GM18867 (cell line): ENCODE measurements around the gene ARHGDIG.

ENCODE experiments used
- ATAC-seq: cut with Tn5 transposase; IDR thresholded peaks from one replicate; pipeline ENCODE4 v1.9.1; 2021; ENCODE audit warnings: mild to moderate bottlenecking, moderate library complexity; ENCODE audit not compliant: unreplicated experiment

ARHGDIG gene

DNA sequence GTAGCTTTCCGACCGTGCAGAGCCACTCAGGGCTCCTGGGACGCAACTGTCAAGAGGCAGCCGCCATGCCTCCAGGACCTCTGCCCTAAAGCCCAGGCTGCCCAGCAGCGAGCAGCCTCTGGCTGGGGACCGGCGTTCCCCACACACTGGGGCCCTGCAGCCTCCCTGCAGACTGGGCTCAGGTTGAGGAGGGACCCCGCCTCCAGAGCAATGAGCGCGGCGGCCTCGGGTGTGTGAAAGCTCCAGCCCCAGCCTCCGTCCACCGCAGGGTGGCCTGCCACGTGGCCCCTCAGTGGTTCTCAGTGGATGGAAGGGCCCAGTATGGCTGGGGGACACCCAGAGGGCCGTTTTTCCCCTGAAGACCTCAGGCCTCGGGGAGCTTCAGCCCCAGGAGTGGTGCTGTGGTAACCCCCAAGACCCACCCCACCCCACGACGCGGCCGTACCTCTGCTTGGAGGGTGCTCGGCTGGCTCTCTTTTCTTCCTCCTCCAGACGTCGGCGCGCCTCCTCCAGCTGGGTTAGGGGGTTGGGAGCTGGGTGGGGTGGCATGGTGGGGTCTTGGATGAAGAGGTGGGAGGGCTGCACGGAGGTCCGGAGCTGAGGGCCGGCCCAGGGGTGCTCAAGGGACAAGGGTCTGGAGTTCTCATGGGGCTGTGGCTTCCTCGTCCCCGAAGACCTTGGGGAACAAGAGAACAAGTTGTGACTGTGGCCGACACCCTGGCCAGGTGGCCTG, 12.8 kb downstream of the ARHGDIG start:
- no peak for ATAC-seq

DNA sequence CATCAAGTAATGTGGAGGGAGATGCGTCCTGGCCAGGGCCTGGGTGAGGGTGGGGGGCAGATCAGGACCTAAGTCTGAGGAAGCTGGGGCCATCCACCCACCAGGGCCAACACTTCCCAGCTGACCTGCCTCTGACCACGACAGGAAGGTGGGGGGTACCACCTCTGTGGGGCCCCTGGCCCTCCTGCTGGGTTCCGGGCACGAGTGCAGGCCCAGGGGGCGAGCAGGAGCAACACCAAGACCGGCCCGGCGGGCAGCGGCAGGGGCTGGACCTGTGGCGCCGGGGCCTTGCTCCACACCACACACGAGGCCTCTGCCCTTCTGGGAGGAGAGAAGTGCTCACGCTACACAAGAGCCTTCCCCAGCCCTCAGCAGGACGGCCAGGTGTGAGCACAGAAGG, 15.9 kb downstream of the ARHGDIG start:
- ATAC-seq, result no peak

DNA sequence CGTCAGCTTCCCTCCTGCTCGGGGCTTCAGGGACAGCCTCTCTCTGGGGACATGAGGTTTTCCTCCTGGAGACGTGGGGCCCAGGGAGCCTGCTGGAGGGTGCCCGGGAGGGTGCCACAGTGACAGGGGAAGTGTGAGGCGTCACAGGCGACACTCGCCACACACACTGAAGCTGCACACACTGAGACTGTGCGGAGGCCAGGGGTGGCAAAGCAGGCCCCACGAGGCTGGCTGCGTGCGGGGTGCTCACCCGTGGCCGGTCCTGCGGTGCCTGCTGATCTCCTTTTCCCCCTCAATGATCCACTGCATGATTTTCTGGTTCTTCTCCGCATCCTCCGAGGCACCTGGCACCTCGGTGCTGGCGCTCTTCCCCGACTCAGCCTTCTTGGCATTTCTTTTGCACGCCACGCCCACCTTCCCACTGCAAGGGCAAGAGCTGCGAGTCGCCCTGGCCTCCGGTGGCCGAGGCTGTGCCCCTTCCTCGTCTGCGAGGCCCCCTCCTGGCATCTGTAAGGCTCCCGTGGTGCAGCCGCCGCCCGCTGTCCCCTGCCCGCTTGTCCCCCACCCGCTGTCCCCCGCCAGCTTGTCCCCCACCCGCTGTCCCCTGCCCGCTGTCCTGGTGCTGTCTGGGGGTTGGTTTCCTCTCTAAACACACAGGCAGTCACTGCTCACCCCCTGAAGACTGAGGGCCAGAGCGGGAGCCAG, 16.6 kb downstream of the ARHGDIG start:
- ATAC-seq, result no peak

DNA sequence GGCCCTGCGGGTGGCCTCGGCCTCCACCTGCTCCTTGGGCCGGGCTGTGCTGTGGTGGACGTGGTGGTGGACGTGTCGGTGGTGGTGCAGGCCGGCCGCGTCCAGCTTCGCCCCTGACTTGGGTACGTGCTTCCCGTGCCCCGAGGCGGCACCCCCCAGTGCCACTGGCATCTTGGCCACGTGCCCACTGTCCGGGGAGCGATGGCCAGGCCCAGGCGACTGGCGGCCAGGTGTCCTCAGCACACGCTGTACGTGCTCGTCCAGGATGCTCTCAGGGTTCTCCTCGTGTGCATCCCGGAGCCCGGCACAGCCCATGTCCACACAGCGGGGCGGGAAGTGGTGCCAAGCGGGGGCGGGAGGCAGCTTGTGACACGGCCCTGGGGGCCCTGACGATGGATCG, 17.4 kb downstream of the ARHGDIG start:
- no peak for ATAC-seq

DNA sequence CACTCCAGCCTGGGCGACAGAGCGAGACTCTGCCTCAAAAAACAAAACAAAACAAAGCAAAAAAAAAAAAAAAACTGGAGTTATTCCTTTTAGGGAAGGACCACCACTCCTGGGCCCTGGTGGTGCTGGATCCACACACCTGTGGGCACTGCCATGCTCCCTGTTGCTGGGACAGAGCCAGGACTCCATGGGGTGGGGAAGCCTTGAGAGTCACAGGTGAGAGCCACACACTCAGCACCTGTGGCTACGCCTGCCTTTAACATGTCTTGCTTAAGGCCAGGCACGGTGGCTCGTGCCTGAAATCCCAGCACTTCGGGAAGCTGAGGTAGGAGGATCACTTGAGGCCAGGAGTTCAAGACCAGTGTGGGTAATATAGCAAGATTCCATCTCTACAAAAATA, 20.8 kb downstream of the ARHGDIG start:
- no peak for ATAC-seq

DNA sequence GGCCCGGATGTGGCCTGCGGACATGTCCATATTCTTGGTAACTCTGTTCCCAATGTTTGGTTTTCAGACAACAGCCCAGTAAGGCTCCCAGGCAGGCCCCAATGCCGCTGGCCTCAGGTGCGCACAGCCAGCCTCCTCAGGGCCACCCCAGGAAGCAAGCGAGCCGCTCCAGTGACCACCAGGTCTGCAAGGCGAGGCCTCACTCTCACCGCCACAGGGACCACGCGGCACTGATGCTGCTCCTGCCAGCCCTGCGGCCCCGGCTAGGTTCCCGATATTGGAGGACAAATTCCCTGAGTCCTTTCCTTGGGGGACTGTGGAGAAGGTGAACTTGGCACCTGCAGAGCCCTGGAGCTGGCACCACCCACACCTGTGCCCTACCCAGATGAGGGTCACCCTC, 21.6 kb downstream of the ARHGDIG start:
- no peak for ATAC-seq

DNA sequence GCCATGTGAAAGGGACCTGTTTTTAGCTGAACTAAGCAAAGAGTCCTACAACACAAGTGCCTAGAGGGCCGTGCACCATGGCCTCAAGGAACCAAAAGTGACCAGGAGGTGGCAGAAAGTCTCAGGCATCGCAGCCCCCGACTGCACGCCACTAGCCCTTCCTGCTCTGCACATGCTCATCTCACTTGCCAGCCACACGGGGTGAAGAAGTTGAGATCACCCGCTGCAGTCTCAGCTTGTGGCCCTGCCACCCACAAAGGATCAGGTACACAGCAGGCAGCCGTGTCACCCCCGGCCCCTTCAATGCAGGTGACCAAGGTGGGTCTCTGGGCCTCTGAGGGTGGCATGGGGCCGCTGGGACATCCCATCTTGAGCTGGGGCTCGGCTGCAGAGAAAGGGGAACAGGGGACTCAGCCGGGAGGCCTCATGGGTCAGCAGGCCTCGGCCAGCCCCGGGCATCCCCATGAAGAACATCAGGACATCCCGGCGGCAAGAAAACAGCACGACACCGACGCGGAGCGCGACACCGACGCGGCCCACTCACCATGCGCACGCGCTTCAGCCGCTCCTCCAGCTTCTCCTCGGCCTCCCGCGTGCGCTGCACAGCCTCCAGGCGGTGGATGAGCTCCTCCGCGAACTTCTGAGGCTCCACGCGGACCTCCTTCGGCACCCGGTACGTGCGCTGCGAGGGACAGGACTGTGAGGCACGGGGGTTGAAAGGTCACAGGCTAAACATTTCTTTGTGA, 23.5 kb downstream of the ARHGDIG start:
- ATAC-seq, result no peak

DNA sequence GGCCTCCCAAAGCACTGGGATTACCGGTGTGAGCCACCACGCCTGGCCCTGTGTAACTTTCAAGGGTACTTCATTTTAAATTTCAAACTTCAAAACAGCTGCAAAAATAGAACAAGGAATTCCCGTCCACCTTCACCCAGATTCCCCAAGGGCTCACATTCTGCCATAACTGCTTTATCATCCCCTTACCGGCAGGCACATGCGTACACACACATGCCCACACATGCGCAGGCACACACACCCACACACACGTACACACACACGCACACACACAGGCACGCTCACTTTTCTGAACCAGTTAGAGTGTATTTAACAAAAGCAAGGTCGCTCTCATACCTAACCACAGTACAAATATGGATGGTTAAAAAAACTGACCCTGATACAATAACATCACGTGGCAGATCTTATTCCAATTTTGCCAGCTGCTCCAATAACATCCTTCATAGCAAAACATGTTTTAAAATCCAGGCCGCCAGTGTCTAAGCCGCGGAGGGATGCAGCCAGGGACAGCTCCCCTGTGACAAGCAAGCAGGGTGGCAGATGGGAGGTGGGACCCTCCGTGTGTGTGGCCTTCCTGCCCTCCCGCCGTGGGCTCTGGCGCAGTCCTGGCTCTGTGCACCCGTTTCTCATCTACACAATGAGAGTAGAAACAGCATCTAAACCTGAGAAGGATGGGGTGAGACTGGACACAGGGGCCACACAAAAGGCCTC, 25.7 kb downstream of the ARHGDIG start:
- no peak for ATAC-seq

DNA sequence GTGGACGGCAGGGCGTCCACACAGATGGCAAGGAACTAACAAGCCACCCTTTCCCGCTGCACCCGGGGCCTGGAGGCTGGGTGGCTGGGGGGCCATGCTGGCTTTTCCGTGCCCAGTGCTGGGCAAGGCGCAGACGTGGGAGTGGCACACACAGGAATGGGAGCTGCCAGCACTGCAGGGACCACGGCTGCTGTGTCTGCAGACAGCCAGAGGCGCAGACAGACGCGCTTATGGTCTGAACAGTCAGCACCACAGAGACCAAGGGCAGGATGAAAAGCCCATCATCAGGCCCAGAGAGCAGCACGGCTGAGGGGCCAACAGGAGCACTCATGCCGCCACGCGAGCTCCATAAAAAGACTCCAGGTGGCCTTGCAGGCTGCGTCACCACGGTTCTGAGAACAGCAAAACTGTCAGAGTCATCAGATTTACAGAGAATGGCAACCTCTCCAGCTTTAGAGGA, 26.6 kb downstream of the ARHGDIG start:
- ATAC-seq, result no peak

DNA sequence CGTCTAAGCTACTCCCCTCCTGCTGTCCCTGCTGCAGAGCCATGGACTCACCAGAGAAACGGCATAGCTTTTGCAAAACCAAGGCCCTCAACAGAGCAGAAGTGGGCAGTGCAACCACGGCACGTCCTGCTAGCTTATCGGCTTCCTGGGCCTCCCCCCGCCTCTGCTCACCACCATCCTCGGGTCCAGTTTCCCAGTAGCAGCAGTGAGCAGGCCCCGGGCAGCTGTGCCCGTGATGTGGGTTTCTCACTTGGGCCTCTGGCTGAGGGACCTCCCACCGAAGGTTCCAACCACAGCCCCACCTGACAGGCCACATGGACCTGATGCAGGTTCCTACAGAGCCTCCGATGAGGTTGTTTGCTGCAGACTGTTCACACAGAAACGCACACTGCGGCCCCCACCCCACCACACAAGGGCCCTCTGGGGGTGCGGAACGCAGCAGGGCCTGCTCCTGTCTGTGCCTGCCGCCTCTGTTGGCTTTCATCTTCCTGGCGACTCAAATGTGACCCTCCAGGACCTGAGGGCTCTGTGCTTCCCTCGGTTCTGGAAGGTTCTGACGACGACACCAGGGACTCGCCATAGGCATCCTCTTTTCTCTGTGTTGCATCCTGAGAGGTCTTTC, 27.4 kb downstream of the ARHGDIG start:
- no peak for ATAC-seq

DNA sequence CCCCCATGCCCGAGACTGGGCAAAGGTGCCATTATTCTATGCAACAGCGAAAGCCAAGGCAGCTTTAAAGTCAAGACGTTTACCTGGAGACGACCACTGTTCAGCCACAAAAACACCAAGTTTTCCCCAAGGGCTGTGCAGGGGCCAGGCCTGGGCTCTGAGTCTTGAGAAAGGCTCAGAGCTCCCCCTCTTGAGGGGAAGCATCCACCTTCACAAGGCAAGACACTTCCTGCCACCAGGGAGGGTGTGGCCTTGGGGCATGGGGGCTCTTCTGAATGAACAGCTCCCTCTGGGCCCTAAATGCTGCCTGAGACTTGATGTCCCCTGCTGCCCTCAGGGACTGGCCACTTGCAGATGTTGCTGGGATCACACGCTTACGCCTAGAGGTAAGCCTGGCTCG, 29.1 kb downstream of the ARHGDIG start:
- ATAC-seq, result no peak

DNA sequence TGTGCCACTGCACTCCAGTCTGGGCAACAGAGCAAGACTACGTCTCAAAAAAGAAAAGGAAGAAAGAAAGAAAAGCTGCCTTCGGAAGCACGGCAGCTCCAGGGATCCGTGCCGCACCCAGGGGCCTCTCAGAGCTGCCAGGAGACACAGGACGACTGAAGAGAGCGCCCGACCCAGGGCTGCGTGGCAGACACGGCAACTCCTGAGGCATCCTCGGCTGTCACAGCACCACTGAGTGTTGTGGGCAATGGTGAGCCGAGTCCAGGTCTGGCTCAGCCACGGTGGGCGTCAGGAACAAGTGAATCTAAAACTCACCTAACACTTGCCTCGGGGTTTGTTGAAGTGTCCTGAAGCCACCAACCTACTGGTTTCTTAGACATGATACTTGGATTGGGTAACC, 31.3 kb downstream of the ARHGDIG start:
- ATAC-seq, result no peak

DNA sequence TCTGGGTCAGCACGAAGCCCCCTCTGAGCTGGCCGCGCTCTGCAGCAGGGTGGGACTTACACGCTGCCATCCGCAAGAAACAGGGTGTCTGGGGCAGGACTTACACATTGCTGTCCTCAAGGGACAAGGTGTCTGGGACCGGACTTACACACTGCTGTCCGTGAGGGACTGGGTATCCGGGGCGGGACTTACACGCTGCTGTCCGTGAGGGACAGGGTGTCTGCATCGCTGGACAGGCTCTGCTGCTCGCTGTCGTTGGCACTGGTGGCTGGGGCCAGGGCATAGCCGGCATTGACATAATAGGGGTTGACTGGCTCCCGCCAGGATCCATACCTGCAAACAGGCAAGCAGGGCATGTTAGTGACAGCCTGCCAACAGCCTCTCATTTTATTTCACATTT, 34.0 kb downstream of the ARHGDIG start:
- ATAC-seq, result no peak

DNA sequence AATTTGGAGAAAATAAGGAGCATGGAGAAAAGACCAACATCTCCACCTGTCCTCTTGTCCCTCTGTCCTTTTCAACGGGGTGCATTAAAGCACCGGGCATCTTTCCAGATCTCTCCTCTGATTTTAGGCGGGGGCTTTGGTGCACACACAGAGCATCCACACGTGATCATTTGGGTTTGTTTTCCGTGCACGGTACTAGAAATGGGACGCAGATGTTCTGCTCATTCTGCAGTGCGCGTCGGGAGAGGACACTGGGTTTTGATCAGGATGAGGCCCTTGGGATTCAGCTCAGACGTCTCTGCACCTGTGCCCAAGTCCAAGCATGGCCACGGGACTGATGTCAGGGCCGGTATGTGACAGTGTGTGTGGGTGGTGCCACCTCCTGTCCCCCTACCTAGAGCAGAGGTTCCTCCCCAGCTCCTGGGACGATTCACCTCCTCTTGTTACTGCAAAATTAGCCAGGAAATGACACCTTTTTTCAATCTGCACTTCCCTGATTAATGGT, 34.5 kb downstream of the ARHGDIG start:
- ATAC-seq, result no peak

DNA sequence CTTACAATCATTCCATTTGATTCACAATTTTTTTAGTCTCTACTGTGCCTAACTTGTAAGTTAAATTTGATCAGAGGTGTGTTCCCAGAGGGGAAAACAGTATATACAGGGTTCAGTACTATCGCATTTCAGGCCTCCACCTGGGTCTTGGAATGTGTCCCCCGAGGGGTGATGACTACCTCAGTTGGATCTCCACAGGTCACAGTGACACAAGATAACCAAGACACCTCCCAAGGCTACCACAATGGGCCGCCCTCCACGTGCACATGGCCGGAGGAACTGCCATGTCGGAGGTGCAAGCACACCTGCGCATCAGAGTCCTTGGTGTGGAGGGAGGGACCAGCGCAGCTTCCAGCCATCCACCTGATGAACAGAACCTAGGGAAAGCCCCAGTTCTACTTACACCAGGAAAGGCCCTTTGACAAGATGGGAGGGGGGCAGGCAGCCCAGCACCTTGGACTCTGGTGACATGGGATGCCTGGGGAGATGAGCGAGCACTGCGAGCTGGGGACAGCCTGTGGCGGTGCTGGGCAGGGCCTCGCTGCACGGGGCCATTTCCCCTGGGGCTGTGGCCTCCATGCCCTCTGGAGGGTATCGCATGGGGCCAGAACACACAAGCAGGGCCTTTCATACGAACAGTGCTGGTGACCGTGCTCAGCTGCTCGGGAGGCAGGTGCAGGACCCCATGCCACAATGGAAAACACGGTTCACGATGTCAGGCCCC, 36.5 kb downstream of the ARHGDIG start:
- no peak for ATAC-seq

DNA sequence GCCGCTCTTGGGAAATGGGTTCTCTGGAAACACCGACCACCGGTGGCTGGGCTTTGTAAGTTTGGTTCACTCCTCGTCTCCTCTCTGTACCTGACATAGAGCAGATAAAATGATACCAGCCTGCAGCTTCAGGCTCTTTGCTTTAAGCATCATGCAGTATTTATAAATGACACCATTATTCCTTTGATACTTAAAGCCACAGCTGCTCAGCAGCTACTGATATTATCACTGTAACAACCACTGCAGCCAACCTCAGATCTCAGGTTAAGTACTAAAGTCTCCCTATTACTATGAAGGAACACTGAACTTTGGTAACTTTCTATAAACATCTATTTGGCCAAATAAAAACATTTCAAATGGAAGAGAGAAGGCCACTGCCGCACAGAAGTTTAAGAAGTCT, 37.2 kb downstream of the ARHGDIG start:
- no peak for ATAC-seq

DNA sequence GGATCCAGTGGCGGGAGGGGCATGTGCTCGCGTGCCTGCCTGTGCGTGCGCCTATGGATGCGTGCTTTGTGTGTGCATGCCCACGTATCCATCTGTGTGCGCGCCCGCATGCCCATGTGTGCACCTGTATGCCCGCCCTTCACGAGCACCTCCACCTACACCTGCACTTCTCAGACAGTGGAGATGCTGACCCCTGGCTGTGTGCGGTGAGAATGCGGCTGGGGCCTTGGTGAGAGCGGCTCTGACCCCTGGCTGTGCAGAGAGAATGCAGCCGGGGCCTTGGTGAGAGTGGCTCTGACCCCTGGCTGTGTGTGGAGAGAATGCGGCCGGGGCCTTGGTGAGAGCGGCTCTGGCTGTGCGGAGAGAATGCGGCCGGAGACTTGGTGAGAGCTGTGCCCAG, 38.2 kb downstream of the ARHGDIG start:
- no peak for ATAC-seq

DNA sequence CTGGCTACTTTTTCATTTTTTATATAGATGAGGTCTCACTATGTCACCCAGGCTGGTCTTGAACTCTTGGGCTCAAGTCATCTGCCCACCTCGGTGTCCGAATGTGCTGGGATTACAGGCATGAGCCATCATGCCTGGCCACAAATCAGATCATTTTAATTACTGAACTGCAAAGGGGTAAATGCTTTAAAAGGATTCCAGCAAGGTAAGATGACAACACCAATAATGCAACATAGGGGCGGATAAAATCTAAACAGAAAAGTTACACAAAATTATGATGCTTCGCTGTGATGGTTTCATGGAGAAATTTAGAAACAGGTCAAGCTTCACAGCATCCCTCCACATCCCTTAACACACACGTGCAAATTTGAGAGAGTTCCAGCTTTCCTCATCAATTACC, 39.8 kb downstream of the ARHGDIG start:
- ATAC-seq, result no peak

DNA sequence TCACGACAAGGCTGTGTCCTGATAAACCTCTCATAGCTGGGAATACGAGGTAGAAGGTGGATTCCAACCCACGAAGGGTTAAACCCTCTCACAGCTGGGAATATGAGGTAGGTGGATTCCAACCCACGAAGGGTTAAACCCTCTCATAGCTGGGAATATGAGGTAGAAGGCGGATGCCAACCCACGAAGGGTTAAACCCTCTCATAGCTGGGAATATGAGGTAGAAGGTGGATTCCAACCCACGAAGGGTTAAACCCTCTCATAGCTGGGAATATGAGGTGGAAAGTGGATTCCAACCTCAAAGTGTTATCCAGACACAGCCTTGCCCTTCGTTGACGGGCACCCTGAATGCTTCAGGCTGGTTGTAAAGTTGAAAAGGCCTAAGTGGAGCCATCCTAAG, 41.1 kb downstream of the ARHGDIG start:
- no peak for ATAC-seq
